ENCODE data around the gene ZMYND10. TPM values are rescaled to one million over a fixed set of nuclear protein-coding genes. Genes with fewer than 3 reads are reported as not detected.

The ZMYND10 gene
- total RNA-seq, 1 donor from 2014 or later, result not detected

DNA sequence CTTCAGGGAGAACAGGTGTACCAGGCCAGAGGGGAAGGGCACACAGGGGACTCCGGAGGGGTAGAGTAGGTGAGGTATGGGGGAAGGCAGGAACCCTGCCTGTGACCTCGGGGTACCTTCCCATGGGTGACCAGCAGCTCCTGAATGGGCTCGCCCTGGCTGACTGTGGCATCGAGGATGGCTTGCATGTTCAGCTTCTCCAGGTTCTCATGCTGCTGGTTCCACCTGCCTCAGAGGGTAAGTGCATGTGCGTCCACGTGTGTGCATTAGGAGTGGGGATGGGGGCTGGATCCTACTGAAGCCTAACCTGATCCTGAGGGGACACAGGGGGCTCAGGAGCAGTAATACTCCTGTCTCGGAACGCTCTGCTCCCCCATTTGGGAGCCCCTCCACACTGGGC, 524 bp downstream of the ZMYND10 start:
- DNase-seq, result no peak

DNA sequence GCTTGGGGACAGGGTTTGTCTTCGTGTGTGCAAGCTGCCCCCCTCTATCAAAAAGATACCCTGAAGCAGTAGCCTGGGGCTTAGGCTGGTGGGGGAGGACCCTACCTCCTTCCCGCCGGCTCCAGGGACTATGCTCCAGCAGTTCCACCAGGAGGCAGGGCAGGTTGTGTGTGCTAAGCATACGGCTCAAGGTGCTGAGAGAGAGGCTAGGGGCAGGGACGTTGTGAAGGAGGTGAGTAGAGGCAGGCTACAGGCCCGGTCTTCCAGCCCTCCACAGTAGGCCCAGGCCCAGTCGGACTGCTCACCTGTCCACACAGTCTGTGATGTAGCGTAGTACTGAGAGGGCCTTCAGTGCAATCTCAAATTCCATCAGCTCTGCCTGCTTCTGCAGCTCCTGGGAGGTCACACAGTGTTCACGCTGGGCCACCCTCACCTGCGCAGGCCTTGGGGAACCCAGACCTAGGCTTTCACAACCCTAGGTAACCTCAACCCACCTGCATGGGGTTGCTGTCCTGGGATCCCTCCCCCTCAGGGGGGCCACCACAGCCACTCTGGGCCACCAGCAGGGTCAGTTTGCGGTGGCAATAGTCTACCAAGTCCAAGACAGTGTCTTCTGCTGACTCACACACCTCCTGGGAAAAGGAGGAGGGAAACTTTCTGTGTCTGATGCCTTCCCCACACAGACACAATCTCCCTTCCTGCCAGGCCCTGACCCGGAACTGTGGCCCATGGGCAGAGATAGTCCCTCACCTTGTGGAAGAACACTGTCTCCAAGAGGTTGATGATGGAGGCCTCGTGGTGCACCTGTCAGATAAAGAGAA, 2.5 kb downstream of the ZMYND10 start:
- DNase-seq, result no peak

DNA sequence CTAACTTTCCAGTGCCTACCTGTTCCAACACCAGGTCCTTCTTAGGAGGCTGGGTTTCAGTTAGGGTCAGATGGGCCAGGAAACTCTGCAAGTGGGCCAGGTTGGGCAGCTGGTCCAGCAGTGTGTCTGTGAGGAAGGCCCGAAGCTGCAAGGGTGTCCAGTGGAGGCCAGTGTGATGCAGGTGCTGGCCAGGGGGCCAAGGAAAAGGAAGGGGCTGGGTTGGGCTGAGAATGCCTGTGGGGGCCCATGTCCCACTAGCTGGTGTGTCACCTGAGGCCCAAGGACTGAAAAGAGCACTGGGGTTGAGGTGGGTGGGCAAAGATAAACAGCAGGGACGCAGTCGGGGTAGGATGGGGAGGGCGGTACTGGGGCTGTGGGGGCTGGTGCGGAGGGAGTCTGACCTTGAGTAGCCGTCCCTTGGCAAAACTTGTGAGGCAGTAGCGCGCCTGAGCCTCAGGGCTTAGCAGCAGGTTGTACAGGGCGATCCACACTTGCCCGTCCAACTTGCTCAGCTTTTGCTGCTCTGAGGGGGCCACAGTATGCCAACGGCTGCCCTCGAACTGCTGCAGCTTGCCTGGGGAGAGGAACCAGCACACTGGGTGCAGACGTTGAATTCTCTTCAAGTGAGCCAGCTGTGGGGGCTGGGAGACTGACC, 3.4 kb downstream of the ZMYND10 start:
- no peak for DNase-seq

DNA sequence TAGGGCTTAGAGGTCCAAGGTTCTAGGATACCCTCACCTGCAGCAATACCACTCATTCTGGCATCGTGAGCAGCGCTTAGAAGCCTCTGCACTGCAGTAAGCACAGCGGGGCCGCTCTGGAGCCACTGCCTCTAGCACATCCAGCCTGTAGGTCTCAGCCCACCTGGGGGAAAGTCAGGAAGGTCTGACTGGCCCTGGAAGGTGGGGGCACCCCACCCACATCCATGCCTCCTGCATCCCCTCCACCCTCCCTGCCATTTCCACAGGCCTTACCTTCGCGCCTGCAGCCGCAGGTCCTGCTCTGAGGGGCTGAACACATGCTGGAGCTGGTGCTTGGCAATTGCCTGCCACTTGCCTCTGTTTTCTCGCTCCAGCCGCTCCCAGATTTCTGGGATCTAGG, 4.0 kb downstream of the ZMYND10 start:
- DNase-seq, result no peak

GRCh38 chr3:50340448-50341329, 4.8 kb downstream of the ZMYND10 start, which contains the start of gene RASSF1:
Gene RASSF1, minus strand, starts transcription at chr3:50340836. Its CDS starts 31 bp downstream, at chr3:50340805.
- peak; percentile 80 for DNase-seq

GRCh38 chr3:50340147-50340447, 5.4 kb downstream of the ZMYND10 start:
- DNase-seq, result no peak

DNA sequence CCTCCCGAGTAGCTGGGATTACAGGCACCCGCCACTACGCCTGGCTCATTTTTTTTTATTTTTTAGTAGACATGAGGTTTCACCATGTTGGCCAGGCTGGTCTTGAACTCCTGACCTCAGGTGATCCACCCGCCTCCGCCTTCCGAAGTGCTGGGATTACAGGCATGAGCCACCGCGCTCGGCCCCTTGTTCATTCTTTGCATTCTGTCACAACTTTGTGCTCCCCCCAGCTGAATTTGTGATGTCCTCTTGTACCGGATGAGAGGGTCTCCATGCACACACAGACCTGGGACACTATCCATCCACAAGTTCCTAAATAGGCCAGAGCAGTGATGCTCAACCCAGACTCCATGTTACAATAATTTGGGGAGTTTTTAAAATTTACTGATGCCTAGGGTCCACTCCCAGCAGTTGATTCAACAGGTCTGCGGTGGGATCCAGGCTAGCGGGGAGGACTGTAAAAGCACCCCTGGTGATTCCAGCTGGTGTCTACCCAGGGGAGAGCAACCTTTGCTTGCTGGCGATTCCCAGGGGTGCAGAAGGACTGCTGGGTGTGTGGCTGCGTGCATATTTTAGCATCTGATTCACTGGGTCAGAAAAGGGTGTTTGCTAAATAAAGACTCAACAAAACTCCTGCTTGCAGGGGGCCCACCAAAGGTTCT, 5.9 kb downstream of the ZMYND10 start:
- DNase-seq, result no peak

GRCh38 chr3:50338965-50339364, 6.6 kb downstream of the ZMYND10 start:
- no peak for DNase-seq

DNA sequence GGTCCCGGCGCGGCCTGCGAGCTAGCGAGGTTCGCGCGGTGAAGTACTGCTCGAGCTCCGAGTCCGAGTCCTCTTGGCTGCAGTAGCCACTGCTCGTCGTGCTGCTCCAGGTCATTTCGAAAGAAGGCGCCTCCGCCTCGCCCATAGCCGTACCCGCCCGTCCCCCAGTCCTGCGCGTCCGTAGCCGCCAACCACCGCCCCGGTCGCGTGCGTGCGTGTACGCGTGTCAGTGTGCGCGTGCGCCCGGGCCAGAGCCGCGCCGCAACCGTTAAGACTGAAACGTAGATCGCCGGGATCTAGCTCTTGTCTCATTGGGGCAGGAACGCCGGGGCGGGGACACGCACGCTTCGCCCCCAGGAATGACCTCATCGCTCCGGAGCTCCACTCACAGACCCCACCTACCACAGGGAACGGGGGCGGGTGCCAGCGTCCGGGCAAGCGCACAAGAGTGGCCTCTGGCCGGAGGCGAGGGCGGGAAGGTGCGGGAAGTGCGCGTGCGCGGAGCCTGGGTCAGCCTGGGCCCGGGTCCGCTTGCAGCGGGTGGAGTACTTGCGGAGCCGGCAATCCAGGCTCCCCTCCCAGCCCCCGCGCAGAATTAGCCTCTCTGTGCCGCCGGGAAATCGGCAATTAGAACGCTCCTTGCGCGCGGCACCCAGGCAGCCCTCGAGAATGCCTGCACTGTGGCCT, 8.2 kb downstream of the ZMYND10 start:
- peak; percentile 99 for DNase-seq

DNA sequence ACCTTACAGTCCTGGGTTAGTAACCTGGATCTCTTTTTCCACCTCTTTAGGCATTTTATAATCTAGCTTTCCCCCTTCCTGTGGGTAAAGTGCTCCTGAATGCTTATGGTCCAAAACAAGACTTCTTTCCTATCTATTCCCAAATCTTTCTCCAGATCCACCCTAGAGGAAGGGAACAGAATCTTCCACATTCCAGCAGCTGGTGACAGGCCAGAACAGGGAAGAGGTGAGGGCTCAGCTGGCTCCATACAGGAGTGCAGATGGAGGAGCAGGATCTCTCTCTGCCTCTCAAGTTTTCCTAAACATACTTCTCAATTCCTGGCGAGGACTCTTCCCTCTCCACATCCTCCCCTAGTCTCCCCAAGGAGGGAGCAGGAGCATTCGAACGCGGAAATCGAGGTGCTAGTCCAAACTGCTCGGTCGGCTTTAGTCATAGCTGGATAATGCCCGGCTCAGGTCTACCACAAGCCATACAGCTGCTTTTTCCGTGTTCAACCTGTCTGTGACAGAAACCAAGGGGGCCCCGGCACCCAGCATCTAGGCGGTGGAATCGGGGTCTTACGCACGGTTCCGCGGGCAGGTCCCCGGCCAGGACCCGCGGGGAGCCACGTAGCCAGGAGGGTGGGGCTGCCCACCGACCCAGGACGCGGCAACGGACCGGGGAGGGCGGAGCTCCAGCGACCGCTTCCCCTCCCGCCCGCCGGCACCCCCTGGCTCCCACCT, 8.9 kb downstream of the ZMYND10 start:
- peak; percentile 45 for DNase-seq

DNA sequence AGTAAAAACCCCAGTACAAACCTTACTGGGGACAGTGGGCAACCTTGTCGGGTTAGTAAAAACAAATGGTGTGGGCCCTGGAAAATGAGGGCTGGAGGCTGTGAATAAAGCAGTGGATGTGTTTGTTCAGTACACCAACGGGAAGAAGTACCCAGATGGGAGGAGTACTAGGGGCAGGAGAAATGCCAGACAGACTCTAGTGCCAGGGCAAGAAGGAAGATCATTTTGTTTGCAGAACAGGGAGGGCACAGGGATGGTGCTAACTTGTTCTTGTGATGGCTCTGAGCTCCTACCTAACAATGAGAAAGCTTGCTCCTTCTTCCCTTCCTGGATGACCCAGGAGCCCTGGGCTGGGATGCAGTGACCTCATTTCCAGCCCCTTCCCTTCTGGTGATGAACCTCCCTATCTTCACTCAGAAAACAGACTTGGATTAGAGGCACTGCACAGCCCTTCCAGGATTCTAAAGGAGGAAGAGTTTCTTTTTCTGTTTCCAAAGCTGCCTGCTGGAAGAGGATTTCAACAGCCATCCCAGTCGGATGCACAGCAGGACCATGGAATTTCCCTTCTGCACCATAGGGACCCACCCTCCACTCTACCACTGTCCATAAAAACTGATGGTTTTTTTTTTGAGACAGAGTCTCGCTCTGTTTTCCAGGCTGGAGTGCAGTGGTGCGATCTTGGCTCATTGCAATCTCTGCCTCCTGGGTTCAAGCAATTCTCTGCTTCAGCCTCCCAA, 11.0 kb downstream of the ZMYND10 start:
- no peak for DNase-seq

GRCh38 chr3:50333744-50334328, 11.7 kb downstream of the ZMYND10 start:
- no peak for DNase-seq

- DNase-seq, result no peak
Observed at GRCh38 chr3:50331364-50331907, 14.1 kb downstream of the ZMYND10 start.

DNA sequence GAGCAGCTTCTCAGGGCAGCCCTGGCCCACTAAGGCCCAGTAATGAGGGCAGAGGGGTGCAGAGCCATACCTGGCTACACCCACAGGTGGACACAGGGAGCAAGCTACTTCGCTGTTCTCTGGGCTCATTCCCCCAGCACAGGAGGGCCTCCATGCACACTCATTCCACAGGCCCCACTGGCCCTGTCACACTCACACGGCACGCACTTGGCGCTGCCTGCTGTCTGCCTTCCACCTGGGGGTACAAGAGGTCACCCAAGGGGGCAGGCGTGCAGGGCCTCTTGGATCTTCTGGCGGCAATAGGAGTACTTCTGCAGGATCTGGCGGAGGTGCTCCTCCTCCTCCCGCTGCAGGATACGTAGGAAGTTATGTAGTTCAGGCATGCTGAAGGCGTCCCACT, 15.2 kb downstream of the ZMYND10 start:
- DNase-seq, result no peak

- peak; percentile 99 for DNase-seq
Observed at GRCh38 chr3:50327943-50328691, 17.4 kb downstream of the ZMYND10 start, which contains the start of gene TUSC2. Gene TUSC2, minus strand, starts transcription at chr3:50328223. Its CDS starts 124 bp downstream, at chr3:50328099.

DNA sequence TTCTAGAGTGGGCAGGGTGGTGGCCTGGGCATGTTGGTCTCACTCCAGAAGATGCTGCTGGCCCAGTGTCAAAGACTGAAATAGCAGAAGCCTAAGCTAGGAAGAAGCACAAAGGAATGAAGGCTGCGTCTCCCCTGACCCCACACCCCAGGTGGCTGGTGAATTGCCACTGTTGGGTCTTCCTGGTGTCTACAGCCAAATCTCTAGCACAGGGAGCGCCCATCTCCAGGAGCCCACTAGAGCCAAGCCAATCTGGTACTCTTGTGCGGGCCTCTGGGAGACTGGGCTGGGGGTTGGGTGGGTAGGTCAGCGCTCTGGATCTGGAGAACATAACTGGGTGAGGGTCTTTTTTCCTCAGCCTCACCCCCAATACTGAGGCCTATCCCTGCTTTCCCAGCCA, 18.4 kb downstream of the ZMYND10 start:
- DNase-seq, result no peak

DNA sequence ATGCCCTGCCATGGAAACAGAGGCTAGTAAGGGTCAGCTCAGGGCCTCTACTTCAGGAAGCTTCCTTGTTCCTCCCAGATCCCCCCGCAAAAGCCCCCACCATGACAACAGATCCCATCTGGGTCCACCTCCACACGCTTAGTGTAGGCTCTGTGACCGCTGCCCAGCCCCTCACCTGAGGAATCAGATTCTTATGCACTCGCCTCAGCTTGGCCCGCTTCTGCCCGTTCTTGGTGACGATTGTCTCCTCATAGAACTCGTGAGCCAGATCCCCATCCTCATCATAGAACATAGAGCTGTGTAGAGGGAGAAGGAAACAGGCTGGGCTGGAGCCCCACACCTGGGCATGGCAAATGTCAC, 19.4 kb downstream of the ZMYND10 start:
- DNase-seq, result no peak

GRCh38 chr3:50325497-50326181, 19.9 kb downstream of the ZMYND10 start:
- DNase-seq, result no peak
